GM23338 (cell line): ENCODE measurements around the gene WDR37. TPM values are rescaled to one million over a fixed set of nuclear protein-coding genes. Genes with fewer than 3 reads are reported as not detected.

ENCODE experiments used
- ATAC-seq: fragments of 200-7000 bp; cut with Tn5 transposase; 3 replicates; pipeline ENCODE4 v1.9.1; 2020
- DNase-seq: peaks from one replicate; pipeline ENCODE4 v3.0.0-alpha.2; 2015; ENCODE audit warnings: low spot score
- H2AFZ ChIP-seq: fragments of 200-600 bp; sonication (generic); 2 replicates; pipeline ENCODE4 v1.8.0; 2016; ENCODE audit warnings: antibody characterized with exemption, mild to moderate bottlenecking, moderate library complexity
- H3F3A ChIP-seq: fragments of 200-600 bp; sonication (generic); replicated peaks from 2 replicates; pipeline ENCODE4 v1.8.0; 2017; ENCODE audit warnings: antibody characterized with exemption, mixed run types, low read depth
- H3K27ac ChIP-seq: fragments of 200-600 bp; sonication (generic); 2 replicates; pipeline ENCODE4 v1.6.1; 2016; ENCODE audit warnings: low read depth
- H3K27me3 ChIP-seq: fragments of 200-600 bp; sonication (generic); 2 replicates; pipeline ENCODE4 v1.8.0; 2016; ENCODE audit warnings: mild to moderate bottlenecking, mixed run types, moderate library complexity; ENCODE audit not compliant: insufficient read depth
- H3K36me3 ChIP-seq: fragments of 200-600 bp; sonication (generic); 2 replicates; pipeline ENCODE4 v1.8.0; 2016; ENCODE audit warnings: mild to moderate bottlenecking; ENCODE audit not compliant: insufficient read depth
- H3K4me1 ChIP-seq: fragments of 200-600 bp; sonication (generic); 2 replicates; pipeline ENCODE4 v1.8.0; 2016; ENCODE audit warnings: mild to moderate bottlenecking, moderate library complexity; ENCODE audit not compliant: insufficient read depth
- H3K4me2 ChIP-seq: fragments of 200-600 bp; sonication (generic); 2 replicates; pipeline ENCODE4 v1.7.1; 2017; ENCODE audit warnings: mixed run types
- H3K4me3 ChIP-seq: fragments of 200-600 bp; sonication (generic); 2 replicates; pipeline ENCODE4 v1.6.1; 2016; ENCODE audit warnings: mixed run types
- H3K79me2 ChIP-seq: fragments of 200-600 bp; sonication (generic); replicated peaks from 2 replicates; pipeline ENCODE4 v1.8.0; 2017; ENCODE audit warnings: mild to moderate bottlenecking; ENCODE audit not compliant: insufficient read depth
- H3K9me2 ChIP-seq: fragments of 200-600 bp; sonication (generic); 2 replicates; pipeline ENCODE4 v1.8.0; 2017; ENCODE audit not compliant: insufficient read depth
- H4K20me1 ChIP-seq: fragments of 200-600 bp; sonication (generic); replicated peaks from 2 replicates; pipeline ENCODE4 v1.8.0; 2017; ENCODE audit warnings: mild to moderate bottlenecking; ENCODE audit not compliant: insufficient read depth
- H3K27ac Mint-ChIP-seq: 2 replicates; pipeline ENCODE4 v1.8.0; 2020; ENCODE audit warnings: inconsistent platforms, mild to moderate bottlenecking, moderate library complexity, mixed read lengths
- H3K27me3 Mint-ChIP-seq: 3 replicates; pipeline ENCODE4 v1.8.0; 2022; ENCODE audit warnings: low read depth, mild to moderate bottlenecking, moderate library complexity, mixed read lengths, inconsistent platforms; ENCODE audit not compliant: insufficient read depth, poor library complexity
- H3K36me3 Mint-ChIP-seq: 3 replicates; pipeline ENCODE4 v1.8.0; 2021; ENCODE audit warnings: low read depth, mild to moderate bottlenecking, inconsistent platforms, moderate library complexity, mixed read lengths
- H3K4me1 Mint-ChIP-seq: 3 replicates; pipeline ENCODE4 v1.8.0; 2020; ENCODE audit warnings: mild to moderate bottlenecking, inconsistent platforms, mixed read lengths
- H3K4me3 Mint-ChIP-seq: 3 replicates; pipeline ENCODE4 v1.8.0; 2021; ENCODE audit warnings: moderate library complexity, mild to moderate bottlenecking, inconsistent platforms, mixed read lengths
- H3K9me3 Mint-ChIP-seq: 3 replicates; pipeline ENCODE4 v1.8.0; 2020; ENCODE audit warnings: moderate library complexity, mild to moderate bottlenecking, inconsistent platforms, mixed read lengths
- EZH2 ChIP-seq: fragments of 200-600 bp; sonication (generic); IDR thresholded peaks from one replicate; pipeline ENCODE4 v1.8.0; 2017; ENCODE audit warnings: antibody characterized with exemption, mild to moderate bottlenecking, low read depth; ENCODE audit not compliant: unreplicated experiment
- JUNB ChIP-seq: IDR thresholded peaks from one replicate; pipeline ENCODE4 v1.6.1; 2016; ENCODE audit warnings: antibody characterized with exemption; ENCODE audit not compliant: unreplicated experiment
- NANOG ChIP-seq: IDR thresholded peaks from 2 replicates; pipeline ENCODE4 v1.6.1; 2016; ENCODE audit warnings: antibody characterized with exemption, borderline replicate concordance
- REST ChIP-seq: IDR thresholded peaks from one replicate; pipeline ENCODE4 v1.6.1; 2018; ENCODE audit warnings: antibody characterized with exemption; ENCODE audit not compliant: unreplicated experiment
- ZNF331 ChIP-seq: fragments of 250-450 bp; sonication (Bioruptor Pico); IDR thresholded peaks from 2 replicates; pipeline ENCODE4 v1.5.0; 2020; ENCODE audit warnings: low read depth, mild to moderate bottlenecking, moderate library complexity
- polyA plus RNA-seq: library from polyadenylated mRNA; unstranded; fragments of >200 nt; fragmentation: Nextera tagmentation; extraction: Ambion mirVana; gene quantifications from 2 replicates; pipeline ENCODE4 v1.2.1, GENCODE V29; 2016
- total RNA-seq: library from RNA; depleted of rRNA; stranded (reverse); fragments of >200 nt; shearing (Covaris generic); gene quantifications from 2 replicates; pipeline ENCODE4 v1.2.3, GENCODE V29; 2014
- TF ChIP-seq, protein P1 (sequence below), 2 experiments: fragments of 200-600 bp in 1 of 2; sonication (generic) in 1 of 2; conservative IDR thresholded peaks; 2 replicates each; pipeline versions ENCODE4 v1.5.1 to v1.6.1; 2016 to 2017; ENCODE audit warnings: antibody characterized with exemption in 2 of 2, low read depth in 2 of 2, mild to moderate bottlenecking in 2 of 2, moderate library complexity in 1 of 2

The WDR37 gene
- total and polyA plus RNA-seq, 2 experiments from 2014 or later, result 6.0 to 10.2 TPM

DNA sequence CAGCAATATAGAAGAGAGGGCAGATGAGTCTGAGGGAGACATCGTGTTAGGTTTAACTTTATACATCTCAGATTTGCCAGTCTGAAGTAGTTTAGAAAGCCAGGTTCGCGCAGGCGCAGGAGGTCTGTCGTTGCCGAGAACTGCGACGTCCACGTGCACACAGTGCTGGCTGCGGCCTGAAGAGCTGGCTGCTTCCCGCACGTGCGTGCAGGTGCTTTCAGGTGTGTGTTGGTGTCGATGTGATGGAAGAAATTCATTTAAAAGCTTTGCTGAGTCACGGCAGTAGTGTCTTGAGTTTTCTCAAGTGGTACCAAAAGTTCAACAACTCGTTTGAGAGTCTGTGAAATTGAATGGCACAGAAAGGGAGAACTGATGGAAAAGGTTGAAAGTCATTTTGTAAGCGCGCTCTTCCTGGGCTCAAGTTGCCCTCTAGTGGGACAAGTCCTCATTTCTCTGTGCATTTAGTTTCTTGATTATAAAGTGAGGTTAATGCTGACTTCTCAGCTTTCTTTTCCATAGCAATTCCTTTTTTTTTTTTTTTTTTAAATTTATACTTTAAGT is 18.6 kb downstream of the WDR37 start:
- no peak overlapping the region for H3K4me3 Mint-ChIP-seq
- DNase-seq, result peak; percentile 41

GRCh38 chr10:1078668-1079067 is 22.5 kb downstream of the WDR37 start:
- Histone ChIP-seq H3K27me3 (no peaks in the 10 kb centered on the region), H3F3A (no peaks in the 10 kb centered on the region), H3K4me2 (no peak overlapping the region), H3K79me2 (no peaks in the 10 kb centered on the region), H3K27ac (no peak overlapping the region), H3K4me1 (no peaks in the 10 kb centered on the region), H3K36me3 (peaks cover 29% of the 10 kb centered on the region), H2AFZ (no peak overlapping the region), H4K20me1 (0 out of 2 replicates have a peak, but pooled peaks cover 9% of the 10 kb centered on the region), H3K9me2 (no peaks in the 10 kb centered on the region), H3K4me3 (no peak overlapping the region)
- peaks cover 33% of the 10 kb centered on the region for H3K36me3 Mint-ChIP-seq
- no peak for ATAC-seq
- H3K4me3 Mint-ChIP-seq, result no peak overlapping the region
- H3K27ac Mint-ChIP-seq, result no peak overlapping the region
- H3K27me3 Mint-ChIP-seq, result peaks cover 2% of the 10 kb centered on the region
- DNase-seq, result no peak
- TF ChIP-seq NANOG (no peak), EZH2 (no peak), JUNB (no peak), ZNF331 (no peak)
- TF ChIP-seq, protein P1, sequence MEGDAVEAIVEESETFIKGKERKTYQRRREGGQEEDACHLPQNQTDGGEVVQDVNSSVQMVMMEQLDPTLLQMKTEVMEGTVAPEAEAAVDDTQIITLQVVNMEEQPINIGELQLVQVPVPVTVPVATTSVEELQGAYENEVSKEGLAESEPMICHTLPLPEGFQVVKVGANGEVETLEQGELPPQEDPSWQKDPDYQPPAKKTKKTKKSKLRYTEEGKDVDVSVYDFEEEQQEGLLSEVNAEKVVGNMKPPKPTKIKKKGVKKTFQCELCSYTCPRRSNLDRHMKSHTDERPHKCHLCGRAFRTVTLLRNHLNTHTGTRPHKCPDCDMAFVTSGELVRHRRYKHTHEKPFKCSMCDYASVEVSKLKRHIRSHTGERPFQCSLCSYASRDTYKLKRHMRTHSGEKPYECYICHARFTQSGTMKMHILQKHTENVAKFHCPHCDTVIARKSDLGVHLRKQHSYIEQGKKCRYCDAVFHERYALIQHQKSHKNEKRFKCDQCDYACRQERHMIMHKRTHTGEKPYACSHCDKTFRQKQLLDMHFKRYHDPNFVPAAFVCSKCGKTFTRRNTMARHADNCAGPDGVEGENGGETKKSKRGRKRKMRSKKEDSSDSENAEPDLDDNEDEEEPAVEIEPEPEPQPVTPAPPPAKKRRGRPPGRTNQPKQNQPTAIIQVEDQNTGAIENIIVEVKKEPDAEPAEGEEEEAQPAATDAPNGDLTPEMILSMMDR (conservative IDR thresholded peaks at IDR 0.05; ENCODE audit: low read depth in 2 of 2), result no peak
- no peaks in the 10 kb centered on the region for H3K4me1 Mint-ChIP-seq
- H3K9me3 Mint-ChIP-seq, result no peaks in the 10 kb centered on the region

More for the DNA sequence above, 18.6 kb downstream of the WDR37 start:
- Histone ChIP-seq H3K4me2 (no peak overlapping the region), H3K27ac (no peak overlapping the region), H3K36me3 (peaks cover 23% of the 10 kb centered on the region; the same call in 1 of the 2 replicates), H3K79me2 (0 out of 2 replicates have a peak, but pooled peaks cover 1% of the 10 kb centered on the region), H3K4me1 (no peaks in the 10 kb centered on the region; the same call in 1 of the 2 replicates), H2AFZ (no peak overlapping the region), H3F3A (no peaks in the 10 kb centered on the region), H3K27me3 (no peaks in the 10 kb centered on the region), H3K9me2 (no peaks in the 10 kb centered on the region), H3K4me3 (no peak overlapping the region), H4K20me1 (0 out of 2 replicates have a peak, but pooled peaks cover 5% of the 10 kb centered on the region)
- Mint-ChIP-seq H3K9me3 (no peaks in the 10 kb centered on the region), H3K27me3 (no peaks in the 10 kb centered on the region), H3K4me1 (peaks cover 4% of the 10 kb centered on the region; the same call in 2 of the 3 replicates), H3K36me3 (peaks cover 28% of the 10 kb centered on the region), H3K27ac (peak overlapping the region; percentile 69; the same call in 1 of the 2 replicates)
- no peak for TF ChIP-seq REST
- TF ChIP-seq EZH2, result no peak
- TF ChIP-seq, protein P1 (conservative IDR thresholded peaks at IDR 0.05; ENCODE audit: low read depth in 2 of 2), result peak; percentile 45 to 55
- ATAC-seq, result peak; percentile 31; the same call in 2 of the 3 replicates
